Suprapubic skin (tissue), 4 donors: ENCODE results near the gene RAP1GAP. TPM values are rescaled to one million over a fixed set of nuclear protein-coding genes. Genes with fewer than 3 reads are reported as not detected.

Source experiments
- DNase-seq, 2 donors: peaks; one replicate each; pipeline ENCODE4 v3.0.0-alpha.2; 2019; ENCODE audit warnings: low spot score in 2 of 2
- H3K27ac ChIP-seq: fragments of 200-600 bp; sonication (generic); one replicate; pipeline ENCODE4 v1.5.1; 2019
- H3K27me3 ChIP-seq: fragments of 200-600 bp; sonication (generic); one replicate; pipeline ENCODE4 v1.5.1; 2019
- H3K36me3 ChIP-seq: fragments of 200-600 bp; sonication (generic); one replicate; pipeline ENCODE4 v1.5.1; 2019
- H3K4me1 ChIP-seq: fragments of 200-600 bp; sonication (generic); one replicate; pipeline ENCODE4 v1.5.1; 2019
- H3K4me3 ChIP-seq: fragments of 200-600 bp; sonication (generic); one replicate; pipeline ENCODE4 v1.5.1; 2019; ENCODE audit warnings: mild to moderate bottlenecking
- H3K9me3 ChIP-seq: fragments of 200-600 bp; sonication (generic); one replicate; pipeline ENCODE4 v1.5.1; 2019
- EP300 ChIP-seq: sonication (generic); formaldehyde crosslinking; IDR thresholded peaks from one replicate; pipeline ENCODE4 v1.6.1; 2017; ENCODE audit warnings: antibody characterized with exemption
- POLR2A ChIP-seq, 2 donors: fragments of 450-650 bp; IDR thresholded peaks; one replicate each; pipeline ENCODE4 v1.6.1; 2017; ENCODE audit warnings: antibody characterized with exemption in 2 of 2, mild to moderate bottlenecking in 2 of 2, moderate library complexity in 2 of 2
- POLR2AphosphoS5 ChIP-seq, 3 donors: sonication (generic); formaldehyde crosslinking; IDR thresholded peaks; one replicate each; pipeline ENCODE4 v1.6.1; 2017; ENCODE audit warnings: antibody characterized with exemption in 3 of 3
- WGBS: methylation state at CpG from one replicate; pipeline ENCODE4 v1.1.5; 2018; 5-methylcytosine and 5-hydroxymethylcytosine counted together
- total RNA-seq, 4 donors: library from RNA; depleted of rRNA; stranded (reverse); fragments of >200 nt; gene quantifications; one replicate each; pipeline ENCODE4 v1.1.0, GENCODE V29; 2016
- TF ChIP-seq, protein P1 (sequence below), 2 donors: fragments of 200-600 bp in 1 of 2; fragments of 450-650 bp in 1 of 2; sonication (generic) in 1 of 2; IDR thresholded peaks; one replicate each; pipeline ENCODE4 v1.5.1; 2016 to 2019; ENCODE audit warnings: antibody characterized with exemption in 2 of 2, mild to moderate bottlenecking in 1 of 2, moderate library complexity in 1 of 2

RAP1GAP gene
- total RNA-seq, 4 donors from 2014 or later, result 1.5 to 4.9 (median 3.6) TPM

DNA sequence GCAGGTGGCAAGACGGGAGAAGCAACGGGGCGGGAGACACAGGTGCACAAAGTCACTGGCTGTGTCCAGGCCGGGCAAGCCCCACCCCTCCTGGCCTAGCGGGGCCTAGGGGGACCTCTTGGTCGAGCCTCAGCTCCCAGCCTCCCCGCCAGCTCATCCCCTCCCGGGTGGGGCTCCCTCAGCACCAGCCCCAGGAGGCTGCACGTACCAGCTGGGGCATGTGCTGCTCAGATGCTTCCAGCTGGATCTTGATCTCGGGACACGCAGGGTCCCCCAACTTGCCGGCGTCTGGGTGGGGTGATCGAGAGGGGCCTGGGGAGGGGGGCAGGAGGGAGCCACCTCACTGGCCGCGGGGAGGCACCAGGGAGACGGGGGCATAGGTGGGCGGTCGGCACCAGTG is 71.4 kb downstream of the RAP1GAP start:
- Histone ChIP-seq H3K4me3 (no peak overlapping the region), H3K9me3 (no peaks in the 10 kb centered on the region), H3K36me3 (no peaks in the 10 kb centered on the region), H3K27ac (no peak overlapping the region), H3K4me1 (no peaks in the 10 kb centered on the region), H3K27me3 (peaks cover 35% of the 10 kb centered on the region)
- TF ChIP-seq EP300 (no peak), POLR2AphosphoS5 (IDR thresholded peaks at IDR 0.05) (no peak), POLR2A (IDR thresholded peaks at IDR 0.05) (no peak)
- TF ChIP-seq, protein P1, sequence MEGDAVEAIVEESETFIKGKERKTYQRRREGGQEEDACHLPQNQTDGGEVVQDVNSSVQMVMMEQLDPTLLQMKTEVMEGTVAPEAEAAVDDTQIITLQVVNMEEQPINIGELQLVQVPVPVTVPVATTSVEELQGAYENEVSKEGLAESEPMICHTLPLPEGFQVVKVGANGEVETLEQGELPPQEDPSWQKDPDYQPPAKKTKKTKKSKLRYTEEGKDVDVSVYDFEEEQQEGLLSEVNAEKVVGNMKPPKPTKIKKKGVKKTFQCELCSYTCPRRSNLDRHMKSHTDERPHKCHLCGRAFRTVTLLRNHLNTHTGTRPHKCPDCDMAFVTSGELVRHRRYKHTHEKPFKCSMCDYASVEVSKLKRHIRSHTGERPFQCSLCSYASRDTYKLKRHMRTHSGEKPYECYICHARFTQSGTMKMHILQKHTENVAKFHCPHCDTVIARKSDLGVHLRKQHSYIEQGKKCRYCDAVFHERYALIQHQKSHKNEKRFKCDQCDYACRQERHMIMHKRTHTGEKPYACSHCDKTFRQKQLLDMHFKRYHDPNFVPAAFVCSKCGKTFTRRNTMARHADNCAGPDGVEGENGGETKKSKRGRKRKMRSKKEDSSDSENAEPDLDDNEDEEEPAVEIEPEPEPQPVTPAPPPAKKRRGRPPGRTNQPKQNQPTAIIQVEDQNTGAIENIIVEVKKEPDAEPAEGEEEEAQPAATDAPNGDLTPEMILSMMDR (IDR thresholded peaks at IDR 0.05), result no peak
- no peak for DNase-seq
- WGBS, result 73% methylated on average over 7 of the region's 19 CpGs

DNA sequence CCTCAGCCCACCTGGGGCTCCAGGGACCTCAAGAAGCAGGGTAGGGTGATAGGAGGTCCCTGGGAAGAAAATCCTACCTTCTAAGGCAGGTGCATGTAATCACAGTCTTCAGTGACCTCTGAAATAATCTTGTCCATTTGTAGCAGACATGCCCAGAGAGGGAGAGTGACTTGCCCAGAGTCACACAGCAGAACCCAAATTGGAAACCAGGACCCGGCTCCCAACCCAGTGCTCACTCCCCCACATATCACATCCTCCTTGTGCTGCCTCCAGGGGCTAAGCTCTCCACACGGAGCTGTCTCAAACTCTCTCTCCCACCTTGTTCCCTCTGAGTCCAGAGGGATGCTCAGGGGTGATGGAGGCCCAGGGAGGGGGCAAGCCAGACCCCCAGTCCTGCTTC is 72.5 kb downstream of the RAP1GAP start:
- peaks cover 31% of the 10 kb centered on the region for H3K27me3 ChIP-seq
- H3K36me3 ChIP-seq, result no peaks in the 10 kb centered on the region

DNA sequence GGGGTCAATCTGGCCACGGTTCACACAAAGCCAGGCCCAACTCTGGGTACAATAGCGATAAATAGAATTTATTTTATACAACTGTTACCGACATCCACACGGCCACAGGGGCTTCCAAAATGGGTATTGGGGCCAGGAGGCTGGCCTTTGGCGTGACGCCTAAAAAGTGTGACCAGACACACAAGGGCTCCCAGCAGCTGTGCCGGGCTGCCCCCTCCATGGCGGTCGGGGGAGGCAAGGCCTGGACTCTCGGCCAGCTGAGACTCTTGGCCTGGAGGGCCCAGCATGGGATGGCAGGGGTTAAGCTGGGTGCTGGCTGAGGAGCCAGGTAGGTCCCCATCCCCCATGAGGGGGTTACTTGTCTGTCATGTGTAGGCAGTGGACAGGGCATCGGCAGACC is 73.0 kb downstream of the RAP1GAP start:
- Histone ChIP-seq H3K4me3 (no peak overlapping the region), H3K4me1 (peaks cover under 1% of the 10 kb centered on the region), H3K27me3 (peaks cover 36% of the 10 kb centered on the region), H3K9me3 (no peaks in the 10 kb centered on the region), H3K36me3 (no peaks in the 10 kb centered on the region), H3K27ac (no peak overlapping the region)
- TF ChIP-seq POLR2AphosphoS5 (IDR thresholded peaks at IDR 0.05), result no peak
- WGBS, result 80% methylated on average over 10 of the region's 11 CpGs
- DNase-seq, result no peak

More for the DNA sequence above, 72.5 kb downstream of the RAP1GAP start:
- TF ChIP-seq EP300 (no peak), POLR2A (IDR thresholded peaks at IDR 0.05) (no peak), POLR2AphosphoS5 (IDR thresholded peaks at IDR 0.05) (no peak)
- TF ChIP-seq, protein P1 (IDR thresholded peaks at IDR 0.05), result no peak
- no peak for DNase-seq
- no CpG with 5 or more reads among the region's 2 CpGs for WGBS
- no peaks in the 10 kb centered on the region for H3K9me3 ChIP-seq
- no peak overlapping the region for H3K4me3 ChIP-seq
- H3K27ac ChIP-seq, result no peak overlapping the region
- no peaks in the 10 kb centered on the region for H3K4me1 ChIP-seq

DNA sequence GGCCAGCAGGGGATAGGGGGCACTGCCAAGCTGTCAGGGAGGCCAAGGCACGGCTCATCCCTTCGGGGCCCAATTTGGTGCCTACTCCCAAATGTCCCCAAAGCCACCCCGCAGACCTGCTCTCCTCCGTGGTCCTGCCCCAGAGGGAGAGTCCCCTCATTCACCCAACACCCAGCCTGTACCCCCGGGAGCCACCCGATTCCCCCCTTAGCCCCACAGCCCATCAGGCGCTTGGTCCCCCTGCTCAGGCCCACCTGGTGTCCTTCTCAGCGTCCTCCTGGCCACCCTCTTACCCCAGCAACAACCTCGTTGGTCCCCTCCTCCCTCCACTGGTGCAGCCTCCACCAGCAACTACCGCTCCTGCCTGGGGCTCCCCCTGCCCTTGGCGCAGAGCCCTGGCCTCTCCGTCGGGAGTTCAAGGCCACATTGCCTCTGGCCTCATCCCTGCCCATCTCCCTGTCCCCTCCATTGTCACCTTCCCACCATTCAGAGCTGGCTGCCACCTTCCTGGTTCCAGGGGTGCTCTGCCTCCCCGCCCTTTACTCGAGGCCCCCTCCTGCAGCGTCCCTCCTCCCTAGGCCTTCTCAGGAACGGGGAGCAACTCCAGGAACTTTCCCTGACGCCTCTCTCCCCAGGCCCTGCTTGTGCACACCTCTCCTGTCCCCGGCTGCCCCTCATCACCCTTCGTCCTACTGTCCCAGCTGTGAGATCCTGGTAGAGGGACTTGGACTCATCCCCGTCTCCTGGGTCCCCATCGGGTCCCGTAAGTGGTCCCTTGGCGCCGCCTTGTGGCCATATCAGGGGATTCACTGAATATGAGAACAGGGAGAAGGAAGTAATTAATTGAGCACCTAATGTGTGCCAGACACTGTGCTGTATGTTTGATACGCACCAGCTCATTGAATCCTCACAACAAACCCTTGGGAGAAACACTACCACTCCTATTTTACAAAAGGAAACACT is 73.9 kb downstream of the RAP1GAP start:
- Histone ChIP-seq H3K27ac (no peak overlapping the region), H3K4me1 (peaks cover 10% of the 10 kb centered on the region), H3K36me3 (no peaks in the 10 kb centered on the region), H3K27me3 (peaks cover 43% of the 10 kb centered on the region), H3K9me3 (no peaks in the 10 kb centered on the region), H3K4me3 (no peak overlapping the region)
- DNase-seq, result no peak
- 57% methylated on average over 24 of the region's 26 CpGs for WGBS
- TF ChIP-seq, protein P1 (IDR thresholded peaks at IDR 0.05), result peak; percentile 35 to 53
- TF ChIP-seq POLR2AphosphoS5 (IDR thresholded peaks at IDR 0.05), result no peak

DNA sequence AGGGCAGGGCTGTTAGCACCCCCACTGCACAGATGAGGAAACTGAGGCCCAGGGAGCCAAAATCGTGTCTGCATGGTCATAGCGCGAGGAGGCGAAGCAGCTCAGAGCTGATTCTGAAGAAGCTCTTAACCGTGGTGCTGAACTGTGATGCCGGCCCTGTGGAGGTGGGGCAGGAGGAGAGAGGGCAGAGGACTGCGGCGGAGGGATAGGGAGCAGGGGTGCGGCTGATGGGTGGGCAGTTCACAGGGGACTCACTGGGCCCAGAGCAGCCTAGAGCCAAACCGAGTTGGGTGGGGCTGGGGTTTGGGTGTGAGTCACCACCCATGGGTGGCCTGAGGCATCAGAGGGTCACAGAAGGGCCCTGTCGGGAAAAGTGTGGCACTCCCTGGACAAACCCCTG is 74.7 kb downstream of the RAP1GAP start:
- Histone ChIP-seq H3K4me1 (peaks cover 13% of the 10 kb centered on the region), H3K36me3 (no peaks in the 10 kb centered on the region), H3K9me3 (no peaks in the 10 kb centered on the region), H3K27ac (no peak overlapping the region), H3K27me3 (peaks cover 42% of the 10 kb centered on the region), H3K4me3 (no peak overlapping the region)
- TF ChIP-seq POLR2A (IDR thresholded peaks at IDR 0.05), result no peak
- no peak for TF ChIP-seq POLR2AphosphoS5 (IDR thresholded peaks at IDR 0.05)
- TF ChIP-seq EP300, result no peak
- TF ChIP-seq, protein P1 (IDR thresholded peaks at IDR 0.05), result no peak
- no peak for DNase-seq
- WGBS, result 66% methylated on average over 9 of the region's 11 CpGs
